Keratinocyte (primary cell): ENCODE measurements around the gene MAZ.

Experiments
- EZH2 ChIP-seq: IDR thresholded peaks from one replicate; pipeline ENCODE4 v1.6.1; 2012; ENCODE audit warnings: inconsistent platforms, mild to moderate bottlenecking, low read length, moderate library complexity
- TF ChIP-seq, protein P1 (sequence below), 3 experiments: IDR thresholded peaks in 1 of 3; conservative IDR thresholded peaks in 1 of 3; optimal IDR thresholded peaks in 1 of 3; 2 replicates in 2 of 3; 3 replicates in 1 of 3; pipeline versions ENCODE3 to v1.5.1; 2011; ENCODE audit warnings: low read length in 3 of 3, mild to moderate bottlenecking in 3 of 3, moderate library complexity in 2 of 3, control low read depth in 1 of 3, inconsistent platforms in 1 of 3; ENCODE audit not compliant: insufficient read depth in 2 of 3; ENCODE audit errors: extremely low read depth in 1 of 3

DNA sequence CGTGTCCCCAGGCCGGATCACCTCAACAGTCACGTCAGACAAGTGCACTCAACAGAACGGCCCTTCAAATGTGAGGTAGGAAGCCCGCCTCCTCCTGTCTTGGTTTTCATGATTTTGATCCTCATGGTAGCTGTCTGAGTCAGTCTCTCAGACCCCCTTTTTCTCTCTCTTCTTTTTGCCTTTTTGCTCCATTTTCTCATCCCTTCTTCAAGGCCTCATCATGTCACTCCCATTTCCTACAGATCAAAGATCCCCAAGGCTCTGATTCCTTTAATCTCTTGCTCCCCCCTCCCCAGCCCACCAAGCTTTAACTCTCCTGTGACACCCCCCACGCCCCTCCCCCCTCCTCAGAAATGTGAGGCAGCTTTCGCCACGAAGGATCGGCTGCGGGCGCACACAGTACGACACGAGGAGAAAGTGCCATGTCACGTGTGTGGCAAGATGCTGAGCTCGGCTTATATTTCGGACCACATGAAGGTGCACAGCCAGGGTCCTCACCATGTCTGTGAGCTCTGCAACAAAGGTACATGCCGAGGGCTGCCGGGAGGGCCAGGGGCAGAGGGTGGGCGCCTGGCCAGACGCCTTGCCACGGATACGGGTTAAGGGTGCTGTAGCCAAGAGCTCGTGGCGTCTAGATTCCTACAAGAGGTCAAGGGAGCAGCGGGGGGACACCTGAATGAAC, 2.0 kb downstream of the MAZ start:
- TF ChIP-seq, protein P1, sequence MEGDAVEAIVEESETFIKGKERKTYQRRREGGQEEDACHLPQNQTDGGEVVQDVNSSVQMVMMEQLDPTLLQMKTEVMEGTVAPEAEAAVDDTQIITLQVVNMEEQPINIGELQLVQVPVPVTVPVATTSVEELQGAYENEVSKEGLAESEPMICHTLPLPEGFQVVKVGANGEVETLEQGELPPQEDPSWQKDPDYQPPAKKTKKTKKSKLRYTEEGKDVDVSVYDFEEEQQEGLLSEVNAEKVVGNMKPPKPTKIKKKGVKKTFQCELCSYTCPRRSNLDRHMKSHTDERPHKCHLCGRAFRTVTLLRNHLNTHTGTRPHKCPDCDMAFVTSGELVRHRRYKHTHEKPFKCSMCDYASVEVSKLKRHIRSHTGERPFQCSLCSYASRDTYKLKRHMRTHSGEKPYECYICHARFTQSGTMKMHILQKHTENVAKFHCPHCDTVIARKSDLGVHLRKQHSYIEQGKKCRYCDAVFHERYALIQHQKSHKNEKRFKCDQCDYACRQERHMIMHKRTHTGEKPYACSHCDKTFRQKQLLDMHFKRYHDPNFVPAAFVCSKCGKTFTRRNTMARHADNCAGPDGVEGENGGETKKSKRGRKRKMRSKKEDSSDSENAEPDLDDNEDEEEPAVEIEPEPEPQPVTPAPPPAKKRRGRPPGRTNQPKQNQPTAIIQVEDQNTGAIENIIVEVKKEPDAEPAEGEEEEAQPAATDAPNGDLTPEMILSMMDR (optimal IDR thresholded peaks at IDR 0.05 in 1 of 3, IDR thresholded peaks at IDR 0.05 in 1 of 3, conservative IDR thresholded peaks at IDR 0.05 in 1 of 3; ENCODE audit: extremely low read depth in 1 of 3, insufficient read depth in 2 of 3, low read length in 3 of 3) = no peak
- TF ChIP-seq EZH2 = no peak
